Kidney glomerular epithelial cell (primary cell): Measurements from ENCODE around the gene CCDC141.
A peak's percentile ranks its signal among the peaks of the same experiment; 100 is the strongest.

Source experiments
- DNase-seq: peaks from one replicate; lab custom pipeline; 2025; lab: John Stamatoyannopoulos, UW

Gene CCDC141

GRCh38 chr2:178962805-178963433, 87.0 kb downstream of the CCDC141 start:
- DNase-seq = no peak

GRCh38 chr2:178962152-178962551, 87.8 kb downstream of the CCDC141 start:
- DNase-seq = no peak

GRCh38 chr2:178954049-178954448, 95.9 kb downstream of the CCDC141 start:
- DNase-seq = no peak

- DNase-seq = no peak
Observed at GRCh38 chr2:178951266-178952006, 98.5 kb downstream of the CCDC141 start.

GRCh38 chr2:178949584-178949983, 100.4 kb downstream of the CCDC141 start:
- DNase-seq = no peak

GRCh38 chr2:178949151-178949550, 100.8 kb downstream of the CCDC141 start:
- DNase-seq = no peak

GRCh38 chr2:178947006-178947405, 102.9 kb downstream of the CCDC141 start:
- DNase-seq = no peak

- DNase-seq = no peak
Observed at GRCh38 chr2:178946494-178946893, 103.4 kb downstream of the CCDC141 start.

GRCh38 chr2:178943745-178944144, 106.2 kb downstream of the CCDC141 start:
- no peak for DNase-seq

GRCh38 chr2:178934571-178934970, 115.4 kb downstream of the CCDC141 start:
- no peak for DNase-seq

- DNase-seq = no peak
Observed at GRCh38 chr2:178933493-178933892, 116.4 kb downstream of the CCDC141 start.

- DNase-seq = no peak
Observed at GRCh38 chr2:178928077-178928476, 121.9 kb downstream of the CCDC141 start.

GRCh38 chr2:178927173-178927572, 122.8 kb downstream of the CCDC141 start:
- no peak for DNase-seq

- no peak for DNase-seq
Observed at GRCh38 chr2:178924817-178925216, 125.1 kb downstream of the CCDC141 start.

- DNase-seq = no peak
Observed at GRCh38 chr2:178923546-178923945, 126.4 kb downstream of the CCDC141 start.

- no peak for DNase-seq
Observed at GRCh38 chr2:178920916-178921513, 128.9 kb downstream of the CCDC141 start.

GRCh38 chr2:178917555-178917954, 132.4 kb downstream of the CCDC141 start:
- no peak for DNase-seq

GRCh38 chr2:178915423-178916173, 134.3 kb downstream of the CCDC141 start:
- no peak for DNase-seq

- DNase-seq = peak; percentile 82
Observed at GRCh38 chr2:178914259-178914849, 135.6 kb downstream of the CCDC141 start.

- DNase-seq = no peak
Observed at GRCh38 chr2:178913049-178913441, 136.9 kb downstream of the CCDC141 start.

- no peak for DNase-seq
Observed at GRCh38 chr2:178912416-178913048, 137.4 kb downstream of the CCDC141 start.

- DNase-seq = no peak
Observed at GRCh38 chr2:178911039-178911438, 138.9 kb downstream of the CCDC141 start.
